HCT116 (cell line): ENCODE measurements around the gene SMG5. TPM values are rescaled to one million over a fixed set of nuclear protein-coding genes. Genes with fewer than 3 reads are reported as not detected.

ENCODE experiments used
- ATAC-seq: fragments of 200-7000 bp; cut with Tn5 transposase; 2 replicates; pipeline ENCODE4 v1.9.1; 2020; ENCODE audit warnings: mild to moderate bottlenecking, moderate library complexity
- BruUV-seq: library from RNA; stranded (reverse); fragments of 400-500 nt; replicated peaks from 2 replicates; lab custom pipeline; 2021; lab: Mats Ljungman, UMichigan
- CTCF ChIA-PET: fragments of 300-600 bp; sonication (Branson Sonifier 250); formaldehyde crosslinking; loops from one replicate; lab custom pipeline; 2021; ENCODE audit warnings: antibody characterized with exemption; lab: Charles Lee
- POLR2A ChIA-PET: fragments of 300-600, 350-600 bp; sonication (Branson Sonifier 250); formaldehyde crosslinking; loops from one replicate; lab custom pipeline; 2021; ENCODE audit warnings: antibody characterized with exemption; lab: Charles Lee
- RAD21 ChIA-PET, 2 experiments: fragments of 300-600 bp; sonication (Branson Sonifier 250); formaldehyde crosslinking; loops; one replicate each; lab custom pipeline; 2023; ENCODE audit warnings: low total read pairs in 2 of 2; ENCODE audit not compliant: uncharacterized antibody in 2 of 2, unreplicated experiment in 2 of 2, low non-redundant PET in 1 of 2; lab: Charles Lee
- DNase-seq: peaks from one replicate; pipeline ENCODE4 v3.0.0-alpha.2; 2010; ENCODE audit warnings: low read depth, low spot score
- H2AFZ ChIP-seq: fragments of 200-600 bp; shearing (Covaris generic), sonication (generic); 2 replicates; pipeline ENCODE4 v1.6.1; 2017; ENCODE audit warnings: low read depth, mixed run types, mixed read lengths, antibody characterized with exemption, low read length; ENCODE audit not compliant: poor library complexity, severe bottlenecking
- H3K27ac ChIP-seq: 2 replicates; pipeline ENCODE4 v1.5.1; 2012; ENCODE audit warnings: low read depth, low read length
- H3K27me3 ChIP-seq: fragments of 200-600 bp; sonication (generic); 2 replicates; pipeline ENCODE4 v1.6.1; 2016; ENCODE audit warnings: mixed run types, low read length, mixed read lengths; ENCODE audit not compliant: insufficient read depth
- H3K36me3 ChIP-seq, 2 experiments: fragments of 200-500 bp in 1 of 2; fragments of 200-600 bp in 1 of 2; sonication (Bioruptor generic) in 1 of 2; sonication (generic) in 1 of 2; 2 replicates each; pipeline versions ENCODE4 v1.5.1 to v1.6.1; 2014 to 2016; ENCODE audit warnings: low read length in 2 of 2, inconsistent platforms in 1 of 2, mixed read lengths in 1 of 2, mixed run types in 1 of 2; ENCODE audit not compliant: insufficient read depth in 2 of 2, control insufficient read depth in 1 of 2
- H3K4me1 ChIP-seq, 2 experiments: fragments of 200-600 bp in 1 of 2; sonication (generic) in 1 of 2; 2 replicates each; pipeline versions ENCODE4 v1.5.1 to v1.6.1; 2012 to 2017; ENCODE audit warnings: low read length in 2 of 2, inconsistent platforms in 1 of 2, mild to moderate bottlenecking in 1 of 2, mixed read lengths in 1 of 2, mixed run types in 1 of 2, moderate library complexity in 1 of 2; ENCODE audit not compliant: insufficient read depth in 2 of 2, control insufficient read depth in 1 of 2
- H3K4me2 ChIP-seq: fragments of 200-600 bp; sonication (generic); 2 replicates; pipeline ENCODE4 v1.6.1; 2017; ENCODE audit warnings: mixed run types, low read length, mixed read lengths
- H3K4me3 ChIP-seq, 2 experiments: fragments of 200-600 bp in 1 of 2; sonication (generic) in 1 of 2; replicated peaks in 1 of 2; 2 replicates each; pipeline ENCODE4 v1.5.1; 2011 to 2016; ENCODE audit warnings: low read length in 2 of 2, control low read depth in 1 of 2, low read depth in 1 of 2, mild to moderate bottlenecking in 1 of 2, mixed read lengths in 1 of 2, mixed run types in 1 of 2
- H3K79me2 ChIP-seq: fragments of 200-600 bp; sonication (generic); 2 replicates; pipeline ENCODE4 v1.6.1; 2017; ENCODE audit warnings: mild to moderate bottlenecking, mixed run types, low read length, moderate library complexity, mixed read lengths; ENCODE audit not compliant: insufficient read depth
- H3K9ac ChIP-seq: fragments of 200-600 bp; sonication (generic); 2 replicates; pipeline ENCODE4 v1.6.1; 2016; ENCODE audit warnings: low read length, mixed read lengths
- H3K9me2 ChIP-seq: fragments of 200-600 bp; sonication (generic), shearing (Covaris generic); 2 replicates; pipeline ENCODE4 v1.6.1; 2017; ENCODE audit warnings: mixed run types, mild to moderate bottlenecking, moderate library complexity; ENCODE audit not compliant: insufficient read depth
- H3K9me3 ChIP-seq, 2 experiments: fragments of 200-500 bp in 1 of 2; fragments of 200-600 bp in 1 of 2; sonication (Bioruptor generic) in 1 of 2; sonication (generic) in 1 of 2; 2 replicates each; pipeline ENCODE4 v1.6.1; 2014 to 2017; ENCODE audit warnings: low read length in 2 of 2, mixed read lengths in 2 of 2, inconsistent platforms in 1 of 2, low read depth in 1 of 2, mild to moderate bottlenecking in 1 of 2, mixed run types in 1 of 2, moderate library complexity in 1 of 2; ENCODE audit not compliant: control insufficient read depth in 1 of 2, insufficient read depth in 1 of 2
- H4K20me1 ChIP-seq: fragments of 200-600 bp; sonication (generic), shearing (Covaris generic); 2 replicates; pipeline ENCODE4 v1.6.1; 2017; ENCODE audit warnings: mixed run types, mild to moderate bottlenecking, moderate library complexity; ENCODE audit not compliant: insufficient read depth
- CEBPB ChIP-seq: IDR thresholded peaks from 2 replicates; pipeline ENCODE4 v1.6.1; 2012; ENCODE audit warnings: low read depth
- FOSL1 ChIP-seq: IDR thresholded peaks from 2 replicates; pipeline ENCODE4 v1.6.1; 2012; ENCODE audit warnings: low read depth
- MAX ChIP-seq: IDR thresholded peaks from 2 replicates; pipeline ENCODE4 v1.6.1; 2012
- POLR2A ChIP-seq: IDR thresholded peaks from 2 replicates; pipeline ENCODE4 v1.7.0; 2011; ENCODE audit warnings: borderline replicate concordance; ENCODE audit not compliant: insufficient read depth, insufficient read length; ENCODE audit errors: extremely low read depth
- SP1 ChIP-seq: IDR thresholded peaks from 2 replicates; pipeline ENCODE4 v1.6.1; 2012; ENCODE audit warnings: low read depth
- SRF ChIP-seq: IDR thresholded peaks from 2 replicates; pipeline ENCODE4 v1.6.1; 2012; ENCODE audit warnings: low read depth
- TCF7L2 ChIP-seq: IDR thresholded peaks from 2 replicates; pipeline ENCODE4 v1.7.0; 2011; ENCODE audit warnings: borderline replicate concordance, inconsistent platforms; ENCODE audit not compliant: insufficient read depth, insufficient read length; ENCODE audit errors: extremely low read depth
- YY1 ChIP-seq: IDR thresholded peaks from 2 replicates; pipeline ENCODE4 v1.6.1; 2011; ENCODE audit warnings: low read length, low read depth, moderate library complexity, mild to moderate bottlenecking; ENCODE audit not compliant: insufficient replicate concordance; ENCODE audit errors: extremely low read depth
- intact Hi-C: fragments of 100-400 bp; cut with micrococcal nuclease; formaldehyde crosslinking; loops from 2 replicates; pipeline ENCODE4 v1.10.0; 2022
- total RNA-seq: library from RNA; stranded (reverse); gene quantifications from one replicate; pipeline ENCODE4 v1.2.1, GENCODE V29; 2021; ENCODE audit not compliant: unreplicated experiment
- TF ChIP-seq, protein P1 (sequence below): IDR thresholded peaks from 2 replicates; pipeline ENCODE4 v1.6.1; 2012
- TF ChIP-seq, protein P2 (sequence below), 3 experiments: fragments of 200-600 bp in 1 of 3; sonication (generic) in 1 of 3; IDR thresholded peaks in 2 of 3; conservative IDR thresholded peaks in 1 of 3; 2 replicates each; pipeline ENCODE4 v1.5.1; 2012 to 2017; ENCODE audit warnings: low read depth in 2 of 3, low read length in 2 of 3, antibody characterized with exemption in 1 of 3, borderline replicate concordance in 1 of 3, control low read depth in 1 of 3, mild to moderate bottlenecking in 1 of 3, mixed read lengths in 1 of 3, mixed run types in 1 of 3, moderate library complexity in 1 of 3; ENCODE audit not compliant: insufficient read depth in 1 of 3
- TF ChIP-seq, protein P3 (sequence below): IDR thresholded peaks from 2 replicates; pipeline ENCODE4 v1.6.1; 2012; ENCODE audit warnings: low read depth

SMG5 gene
- total RNA-seq, 1 experiment from 2014 or later: 75.2 TPM

DNA sequence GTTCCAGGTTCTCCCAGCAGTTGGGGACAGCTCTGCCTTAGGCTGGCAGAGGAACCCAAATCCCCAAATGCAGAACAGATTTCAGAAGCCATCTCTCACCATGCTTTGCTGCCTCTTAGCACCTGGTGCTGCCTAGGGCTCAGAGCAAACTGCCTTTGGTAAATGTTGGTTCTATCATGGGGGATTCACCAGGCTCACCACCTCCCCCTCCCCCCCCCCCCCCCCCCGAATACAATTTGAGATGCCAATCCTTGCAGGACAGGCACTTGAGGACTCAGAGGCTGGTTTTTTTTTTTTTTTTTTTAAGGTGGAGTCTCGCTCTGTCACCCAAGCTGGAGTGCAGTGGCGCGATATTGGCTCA, 34.3 kb downstream of the SMG5 start:
- Histone ChIP-seq H3K4me3 (no peak overlapping the region), H4K20me1 (peaks cover 3% of the 10 kb centered on the region; the same call in 1 of the 2 replicates), H3K9me2 (no peaks in the 10 kb centered on the region), H3K9me3 (no peaks in the 10 kb centered on the region), H3K9ac (no peak overlapping the region), H3K4me2 (no peak overlapping the region), H3K36me3 (peaks cover 27 to 40% of the 10 kb centered on the region in 2 experiments), H3K27ac (peak overlapping the region; percentile 24; the same call in 1 of the 2 replicates), H2AFZ (no peak overlapping the region), H3K4me1 (peaks cover 8 to 19% of the 10 kb centered on the region in 2 experiments), H3K79me2 (no peaks in the 10 kb centered on the region), H3K27me3 (no peaks in the 10 kb centered on the region)
- ChIA-PET RAD21 (no interaction called here), CTCF (no interaction called here), POLR2A (no interaction called here)
- intact Hi-C loops: no loop called here
- DNase-seq (no peak), ATAC-seq (no peak)
- no TSS peak for BruUV-seq
- TF ChIP-seq, protein P1, sequence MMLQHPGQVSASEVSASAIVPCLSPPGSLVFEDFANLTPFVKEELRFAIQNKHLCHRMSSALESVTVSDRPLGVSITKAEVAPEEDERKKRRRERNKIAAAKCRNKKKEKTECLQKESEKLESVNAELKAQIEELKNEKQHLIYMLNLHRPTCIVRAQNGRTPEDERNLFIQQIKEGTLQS: no peak
- TF ChIP-seq FOSL1: no peak
- no peak for TF ChIP-seq MAX
- TF ChIP-seq SRF: no peak
- TF ChIP-seq, protein P2, sequence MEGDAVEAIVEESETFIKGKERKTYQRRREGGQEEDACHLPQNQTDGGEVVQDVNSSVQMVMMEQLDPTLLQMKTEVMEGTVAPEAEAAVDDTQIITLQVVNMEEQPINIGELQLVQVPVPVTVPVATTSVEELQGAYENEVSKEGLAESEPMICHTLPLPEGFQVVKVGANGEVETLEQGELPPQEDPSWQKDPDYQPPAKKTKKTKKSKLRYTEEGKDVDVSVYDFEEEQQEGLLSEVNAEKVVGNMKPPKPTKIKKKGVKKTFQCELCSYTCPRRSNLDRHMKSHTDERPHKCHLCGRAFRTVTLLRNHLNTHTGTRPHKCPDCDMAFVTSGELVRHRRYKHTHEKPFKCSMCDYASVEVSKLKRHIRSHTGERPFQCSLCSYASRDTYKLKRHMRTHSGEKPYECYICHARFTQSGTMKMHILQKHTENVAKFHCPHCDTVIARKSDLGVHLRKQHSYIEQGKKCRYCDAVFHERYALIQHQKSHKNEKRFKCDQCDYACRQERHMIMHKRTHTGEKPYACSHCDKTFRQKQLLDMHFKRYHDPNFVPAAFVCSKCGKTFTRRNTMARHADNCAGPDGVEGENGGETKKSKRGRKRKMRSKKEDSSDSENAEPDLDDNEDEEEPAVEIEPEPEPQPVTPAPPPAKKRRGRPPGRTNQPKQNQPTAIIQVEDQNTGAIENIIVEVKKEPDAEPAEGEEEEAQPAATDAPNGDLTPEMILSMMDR (IDR thresholded peaks at IDR 0.05 in 2 of 3, conservative IDR thresholded peaks at IDR 0.05 in 1 of 3; ENCODE audit: borderline replicate concordance in 1 of 3, insufficient read depth in 1 of 3, low read depth in 2 of 3, low read length in 2 of 3): no peak
- TF ChIP-seq, protein P3, sequence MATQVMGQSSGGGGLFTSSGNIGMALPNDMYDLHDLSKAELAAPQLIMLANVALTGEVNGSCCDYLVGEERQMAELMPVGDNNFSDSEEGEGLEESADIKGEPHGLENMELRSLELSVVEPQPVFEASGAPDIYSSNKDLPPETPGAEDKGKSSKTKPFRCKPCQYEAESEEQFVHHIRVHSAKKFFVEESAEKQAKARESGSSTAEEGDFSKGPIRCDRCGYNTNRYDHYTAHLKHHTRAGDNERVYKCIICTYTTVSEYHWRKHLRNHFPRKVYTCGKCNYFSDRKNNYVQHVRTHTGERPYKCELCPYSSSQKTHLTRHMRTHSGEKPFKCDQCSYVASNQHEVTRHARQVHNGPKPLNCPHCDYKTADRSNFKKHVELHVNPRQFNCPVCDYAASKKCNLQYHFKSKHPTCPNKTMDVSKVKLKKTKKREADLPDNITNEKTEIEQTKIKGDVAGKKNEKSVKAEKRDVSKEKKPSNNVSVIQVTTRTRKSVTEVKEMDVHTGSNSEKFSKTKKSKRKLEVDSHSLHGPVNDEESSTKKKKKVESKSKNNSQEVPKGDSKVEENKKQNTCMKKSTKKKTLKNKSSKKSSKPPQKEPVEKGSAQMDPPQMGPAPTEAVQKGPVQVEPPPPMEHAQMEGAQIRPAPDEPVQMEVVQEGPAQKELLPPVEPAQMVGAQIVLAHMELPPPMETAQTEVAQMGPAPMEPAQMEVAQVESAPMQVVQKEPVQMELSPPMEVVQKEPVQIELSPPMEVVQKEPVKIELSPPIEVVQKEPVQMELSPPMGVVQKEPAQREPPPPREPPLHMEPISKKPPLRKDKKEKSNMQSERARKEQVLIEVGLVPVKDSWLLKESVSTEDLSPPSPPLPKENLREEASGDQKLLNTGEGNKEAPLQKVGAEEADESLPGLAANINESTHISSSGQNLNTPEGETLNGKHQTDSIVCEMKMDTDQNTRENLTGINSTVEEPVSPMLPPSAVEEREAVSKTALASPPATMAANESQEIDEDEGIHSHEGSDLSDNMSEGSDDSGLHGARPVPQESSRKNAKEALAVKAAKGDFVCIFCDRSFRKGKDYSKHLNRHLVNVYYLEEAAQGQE: no peak
- TF ChIP-seq YY1: no peak
- no peak for TF ChIP-seq SP1
- TF ChIP-seq POLR2A: no peak
- no peak for TF ChIP-seq TCF7L2
- no peak for TF ChIP-seq CEBPB
